ENCODE results near the gene B3GNT3. TPM values are rescaled to one million over a fixed set of nuclear protein-coding genes. Genes with fewer than 3 reads are reported as not detected.

The B3GNT3 gene
- total and polyA plus RNA-seq, 9 of the 15 experiments (the other 6 are each of a cell fraction or from before 2014, with no cell fraction given) = 0.06 to 0.11 (median 0.07) TPM; not detected in 6

GRCh38 chr19:17859533-17860330 lies 64.8 kb downstream of the B3GNT3 start, which contains the start of gene RPL18A (continued):
- TF ChIP-seq ZC3H8 (IDR thresholded peaks at IDR 0.05) (no peak), CTBP1 (IDR thresholded peaks at IDR 0.05; ENCODE audit: borderline replicate concordance) (peak; percentile 88), ZNF449 (CRISPR knock-in tag; IDR thresholded peaks at IDR 0.05) (0 out of 2 replicates have a peak, but pooled peaks have one; percentile 15), E2F4 (CRISPR knock-in tag; IDR thresholded peaks at IDR 0.05; ENCODE audit: low read depth) (no peak), PTRF (tag; IDR thresholded peaks at IDR 0.05) (no peak), ZNF780A (CRISPR knock-in tag; IDR thresholded peaks at IDR 0.05) (no peak), ZNF583 (CRISPR knock-in tag; IDR thresholded peaks at IDR 0.05) (peak; percentile 54; the same call in 1 of the 2 replicates), ZNF41 (CRISPR knock-in tag; conservative IDR thresholded peaks at IDR 0.05) (0 out of 2 replicates have a peak, but pooled peaks have one; percentile 56), NEUROD1 (IDR thresholded peaks at IDR 0.05; ENCODE audit: borderline replicate concordance, low read depth, low read length, partially characterized antibody) (peak; percentile 91), NFE2 (IDR thresholded peaks at IDR 0.05; ENCODE audit: low read depth) (no peak), ZNF277 (CRISPR knock-in tag; IDR thresholded peaks at IDR 0.05; ENCODE audit: borderline replicate concordance) (no peak), BHLHE40 (IDR thresholded peaks at IDR 0.05; ENCODE audit: low read length) (peak; percentile 43; the same call in 1 of the 2 replicates), SOX6 (IDR thresholded peaks at IDR 0.05) (no peak; the same call in 1 of the 2 replicates), NCOA4 (IDR thresholded peaks at IDR 0.05; ENCODE audit: partially characterized antibody) (no peak), ZNF12 (CRISPR knock-in tag; IDR thresholded peaks at IDR 0.05) (no peak), EHMT2 (IDR thresholded peaks at IDR 0.05) (no peak), HCFC1 (IDR thresholded peaks at IDR 0.05; ENCODE audit: low read depth, low read length) (peak; percentile 99), CREB5 (CRISPR knock-in tag; IDR thresholded peaks at IDR 0.05) (no peak), ZNF165 (CRISPR knock-in tag; IDR thresholded peaks at IDR 0.05; ENCODE audit: borderline replicate concordance) (no peak), MIER1 (IDR thresholded peaks at IDR 0.05; ENCODE audit: low read depth) (no peak), ILK (tag; IDR thresholded peaks at IDR 0.05; ENCODE audit: borderline replicate concordance, low read depth) (no peak), ARID3B (CRISPR knock-in tag; IDR thresholded peaks at IDR 0.05; ENCODE audit: borderline replicate concordance) (no peak), ZNF644 (tag; IDR thresholded peaks at IDR 0.05; ENCODE audit: low read depth) (no peak)

All from K562 (cell line).